GM12878 (cell line): Measurements from ENCODE around the gene CLCN2. TPM values are rescaled to one million over a fixed set of nuclear protein-coding genes. Genes with fewer than 3 reads are reported as not detected.

Experiments used
- ATAC-seq: fragments of 200-7000 bp; cut with Tn5 transposase; 3 replicates; pipeline ENCODE4 v1.9.1; 2020; ENCODE audit warnings: mild to moderate bottlenecking, moderate library complexity
- BruUV-seq: library from RNA; stranded (reverse); fragments of 400-500 nt; replicated peaks from 2 replicates; lab custom pipeline; 2021; lab: Mats Ljungman, UMichigan
- CTCF ChIA-PET: fragments of 300-600 bp; sonication (Branson Sonifier 250); formaldehyde crosslinking; extraction: SDS; loops from one replicate; lab custom pipeline; 2021; ENCODE audit warnings: inconsistent platforms; lab: Yijun Ruan, JAX
- POLR2A ChIA-PET: fragments of 350-600 bp; formaldehyde crosslinking; extraction: SDS; loops from one replicate; lab custom pipeline; 2021; ENCODE audit warnings: inconsistent platforms; lab: Charles Lee
- RAD21 ChIA-PET: fragments of 300-600 bp; sonication (Branson Sonifier 250); formaldehyde crosslinking; loops from one replicate; lab custom pipeline; 2023; ENCODE audit warnings: antibody characterized with exemption; ENCODE audit not compliant: unreplicated experiment; lab: Charles Lee
- SMC1A ChIA-PET: fragments of 300-600 bp; sonication (Branson Sonifier 250); formaldehyde crosslinking; loops from one replicate; lab custom pipeline; 2023; ENCODE audit not compliant: unreplicated experiment, uncharacterized antibody; lab: Charles Lee
- DNase-seq: peaks from one replicate; pipeline ENCODE4 v3.0.0-alpha.2; 2011; ENCODE audit warnings: low read depth, low spot score
- FAIRE-seq: peaks from 3 replicates; lab custom pipeline; 2011; peaks lifted over from hg19 to GRCh38; lab: Jason Lieb, UNC
- H2AFZ ChIP-seq: 2 replicates; pipeline ENCODE4 v1.6.0; 2011; ENCODE audit warnings: low read depth, low read length, control low read depth; ENCODE audit not compliant: control insufficient read depth
- H3K27ac ChIP-seq: 2 replicates; pipeline ENCODE4 v1.5.1; 2011; ENCODE audit warnings: control low read depth; ENCODE audit not compliant: control insufficient read depth, insufficient read depth
- H3K27me3 ChIP-seq, 2 experiments: replicated peaks in 1 of 2; 2 replicates each; pipeline versions ENCODE4 v1.6.0 to v1.6.1; 2011; ENCODE audit warnings: low read length in 1 of 2; ENCODE audit not compliant: control insufficient read depth in 2 of 2, insufficient read depth in 2 of 2
- H3K36me3 ChIP-seq, 2 experiments: 2 replicates each; pipeline ENCODE4 v1.5.1; 2011; ENCODE audit warnings: low read length in 1 of 2; ENCODE audit not compliant: control insufficient read depth in 2 of 2, insufficient read depth in 2 of 2
- H3K4me1 ChIP-seq: 2 replicates; pipeline ENCODE4 v1.6.1; 2011; ENCODE audit warnings: mild to moderate bottlenecking, low read length, moderate library complexity, mixed read lengths; ENCODE audit not compliant: control insufficient read depth, insufficient read depth
- H3K4me2 ChIP-seq: 2 replicates; pipeline ENCODE4 v1.6.0; 2011; ENCODE audit warnings: control low read depth; ENCODE audit not compliant: control insufficient read depth, insufficient read depth
- H3K4me3 ChIP-seq: fragments of 200-600 bp; sonication (generic); 2 replicates; pipeline ENCODE4 v1.5.1; 2016
- H3K79me2 ChIP-seq: 2 replicates; pipeline ENCODE4 v1.6.0; 2011; ENCODE audit warnings: low read length; ENCODE audit not compliant: control insufficient read depth, insufficient read depth
- H3K9ac ChIP-seq: 2 replicates; pipeline ENCODE4 v1.8.0; 2011; ENCODE audit warnings: low read length, control low read depth, mixed read lengths; ENCODE audit not compliant: control insufficient read depth, insufficient read depth
- H3K9me3 ChIP-seq: replicated peaks from 3 replicates; pipeline ENCODE4 v1.5.1; 2011; ENCODE audit warnings: mild to moderate bottlenecking, low read length; ENCODE audit not compliant: control insufficient read depth, insufficient read depth
- H4K20me1 ChIP-seq: 2 replicates; pipeline ENCODE4 v1.6.0; 2011; ENCODE audit not compliant: control insufficient read depth, insufficient read depth
- ATF2 ChIP-seq: IDR thresholded peaks from 2 replicates; pipeline ENCODE4 v1.6.1; 2012; ENCODE audit warnings: low read length, inconsistent platforms
- BCLAF1 ChIP-seq: fragments of 450-650 bp; IDR thresholded peaks from 2 replicates; pipeline ENCODE4 v1.6.1; 2017; ENCODE audit warnings: antibody characterized with exemption, mild to moderate bottlenecking, moderate library complexity
- GABPA ChIP-seq: IDR thresholded peaks from 2 replicates; pipeline ENCODE4 v1.6.1; 2014; ENCODE audit warnings: antibody characterized with exemption, low read depth, mild to moderate bottlenecking, inconsistent platforms
- HDAC6 ChIP-seq: fragments of 200-600 bp; sonication (generic); IDR thresholded peaks from one replicate; pipeline ENCODE4 v1.8.0; 2017; ENCODE audit warnings: antibody characterized with exemption; ENCODE audit not compliant: unreplicated experiment
- REST ChIP-seq: IDR thresholded peaks from 2 replicates; pipeline ENCODE4 v1.6.1; 2012; ENCODE audit warnings: mild to moderate bottlenecking, low read depth, low read length
- TCF3 ChIP-seq: IDR thresholded peaks from 2 replicates; pipeline ENCODE4 v1.6.1; 2012; ENCODE audit warnings: low read depth, mild to moderate bottlenecking, low read length, borderline replicate concordance; ENCODE audit not compliant: insufficient read depth
- YBX1 ChIP-seq: fragments of 450-650 bp; IDR thresholded peaks from 2 replicates; pipeline ENCODE4 v1.6.1; 2016; ENCODE audit warnings: antibody characterized with exemption
- ZNF207 ChIP-seq: fragments of 450-650 bp; IDR thresholded peaks from 2 replicates; pipeline ENCODE4 v1.6.1; 2014; ENCODE audit warnings: antibody characterized with exemption, mild to moderate bottlenecking, borderline replicate concordance
- WGBS: methylation state at CpG from one replicate; pipeline ENCODE4 v1.1.6; 2016; ENCODE audit warnings: low lambda C conversion rate; ENCODE audit not compliant: insufficient replicate concordance, insufficient coverage; ENCODE audit errors: missing lambda C conversion rate; 5-methylcytosine and 5-hydroxymethylcytosine counted together
- in situ Hi-C: fragments of 300-500 bp; cut with MboI; formaldehyde crosslinking; loops from 9 replicates; pipeline ENCODE4 v1.14.3; 2018; ENCODE audit warnings: mixed read lengths
- intact Hi-C: fragments of 100-400 bp; cut with micrococcal nuclease; formaldehyde crosslinking; loops from one replicate; pipeline ENCODE4 v1.14.2; 2022; ENCODE audit not compliant: unreplicated experiment
- polyA plus RNA-seq, 11 experiments: library from polyadenylated mRNA; depleted of rRNA in 4 of 11; unstranded in 6 of 11; stranded (reverse) in 5 of 11; fragments of >200 nt; fragmentation: Nextera tagmentation in 4 of 11; fragmentation: Illumina TruSeq in 1 of 11; extraction: Ambion mirVana in 4 of 11; extraction: Trizol in 1 of 11; gene quantifications; 1 replicate in 1 of 11; 2 replicates in 10 of 11; pipeline versions ENCODE4 v1.2.1 to v1.2.3, GENCODE V29; 2011 to 2016; ENCODE audit warnings: inconsistent platforms in 2 of 11, missing spikeins in 2 of 11, low read depth in 1 of 11
- total RNA-seq, 4 experiments: library from RNA; depleted of rRNA in 3 of 4; stranded (reverse); fragments of >200 nt in 3 of 4; fragmentation: Illumina TruSeq in 1 of 4; extraction: Trizol in 1 of 4; gene quantifications; 2 replicates each; pipeline versions ENCODE4 v1.2.1 to v1.2.3, GENCODE V29; 2013 to 2021

CLCN2 gene
- total and polyA plus RNA-seq, 10 of the 15 experiments (the other 5 are each of a cell fraction or from before 2014, with no cell fraction given) = 0.13 to 2.6 (median 0.85) TPM; not detected in 1

GRCh38 chr3:184344579-184345316 lies 16.7 kb downstream of the CLCN2 start (continued):
- TF ChIP-seq BCLAF1 (no peak), TCF3 (no peak), HDAC6 (no peak), GABPA (no peak), ZNF207 (no peak), YBX1 (no peak)

GRCh38 chr3:184343200-184343876 lies 18.1 kb downstream of the CLCN2 start:
- ChIA-PET CTCF (no interaction called here), POLR2A (no interaction called here), RAD21 (no interaction called here), SMC1A (no interaction called here)
- Histone ChIP-seq H3K4me1 (peaks cover 3% of the 10 kb centered on the region; the same call in 1 of the 2 replicates), H3K9ac (no peak overlapping the region), H3K27me3 (no peaks in the 10 kb centered on the region), H3K27ac (no peak overlapping the region), H3K9me3 (no peaks in the 10 kb centered on the region), H3K4me2 (no peak overlapping the region), H3K79me2 (no peaks in the 10 kb centered on the region), H4K20me1 (no peaks in the 10 kb centered on the region), H2AFZ (no peak overlapping the region), H3K4me3 (no peak overlapping the region), H3K36me3 (no peaks in the 10 kb centered on the region)
- intact Hi-C loops (no loop called here), in situ Hi-C loops (no loop called here)
- FAIRE-seq (no peak), DNase-seq (no peak), ATAC-seq (no peak)
- WGBS = 57% methylated on average over 5 of the region's 5 CpGs
- BruUV-seq = no TSS peak
- TF ChIP-seq ATF2 (no peak), REST (no peak)
